ENCODE results near the gene SLC9A1. TPM values are rescaled to one million over a fixed set of nuclear protein-coding genes. Genes with fewer than 3 reads are reported as not detected.

SLC9A1 gene
- total and polyA plus RNA-seq, 5 donors, result 21.5 to 39.3 (median 34.1) TPM

- intact Hi-C loops (cut with DNase I), result loop anchor here in 3 of 4 donors (5.0 kb wide), 2 partner anchors 35 to 50 kb away; no protein-coding TSS in a partner anchor
- Histone ChIP-seq H3K27me3 (ENCODE audit: control insufficient read depth, insufficient read depth) (no peaks in the 10 kb centered on the region), H3K27ac (ENCODE audit: low read length) (peak overlapping the region; percentile 88), H3K9me3 (ENCODE audit: control insufficient read depth, low read length) (no peaks in the 10 kb centered on the region), H3K4me3 (ENCODE audit: low read length) (peak overlapping the region; percentile 32), H3K4me1 (ENCODE audit: control insufficient read depth, insufficient read depth, low read length) (peaks cover 19% of the 10 kb centered on the region)
- WGBS, result 35% methylated on average over 7 of the region's 7 CpGs
- ATAC-seq (peak; percentile 40 to 51), DNase-seq (peak in 2 of 3 donors; percentile 74)
Observed at GRCh38 chr1:27152004-27152828, 2.7 kb downstream of the SLC9A1 start.

- intact Hi-C loops (cut with DNase I), result loop anchor here in 3 of 4 donors (5.0 kb wide), 2 partner anchors 33 to 48 kb away; no protein-coding TSS in a partner anchor
- 80% methylated on average over 3 of the region's 3 CpGs for WGBS
- Histone ChIP-seq H3K4me1 (ENCODE audit: control insufficient read depth, insufficient read depth, low read length) (peaks cover 25% of the 10 kb centered on the region), H3K9me3 (ENCODE audit: control insufficient read depth, low read length) (no peaks in the 10 kb centered on the region), H3K27ac (ENCODE audit: low read length) (no peak overlapping the region), H3K4me3 (ENCODE audit: low read length) (no peak overlapping the region), H3K27me3 (ENCODE audit: control insufficient read depth, insufficient read depth) (no peaks in the 10 kb centered on the region)
- no peak for ATAC-seq
- no peak for DNase-seq
Observed at GRCh38 chr1:27150641-27151040, 4.3 kb downstream of the SLC9A1 start.

- intact Hi-C loops (cut with DNase I), result loop anchor here in 3 of 4 donors (5.0 kb wide), 2 partner anchors 33 to 48 kb away; no protein-coding TSS in a partner anchor
- H3K4me1 ChIP-seq (ENCODE audit: control insufficient read depth, insufficient read depth, low read length), result peaks cover 29% of the 10 kb centered on the region
- H3K4me3 ChIP-seq (ENCODE audit: low read length), result no peak overlapping the region
- 91% methylated on average over 3 of the region's 3 CpGs for WGBS
- H3K9me3 ChIP-seq (ENCODE audit: control insufficient read depth, low read length), result no peaks in the 10 kb centered on the region
- DNase-seq, result no peak
- no peaks in the 10 kb centered on the region for H3K27me3 ChIP-seq (ENCODE audit: control insufficient read depth, insufficient read depth)
- H3K27ac ChIP-seq (ENCODE audit: low read length), result peak overlapping the region; percentile 76
- no peak for ATAC-seq
Observed at GRCh38 chr1:27150183-27150582, 4.7 kb downstream of the SLC9A1 start.

GRCh38 chr1:27149762-27150113, 5.2 kb downstream of the SLC9A1 start:
- Histone ChIP-seq H3K27ac (ENCODE audit: low read length) (peak overlapping the region; percentile 76), H3K27me3 (ENCODE audit: control insufficient read depth, insufficient read depth) (no peaks in the 10 kb centered on the region), H3K4me3 (ENCODE audit: low read length) (no peak overlapping the region), H3K4me1 (ENCODE audit: control insufficient read depth, insufficient read depth, low read length) (peaks cover 30% of the 10 kb centered on the region), H3K9me3 (ENCODE audit: control insufficient read depth, low read length) (no peaks in the 10 kb centered on the region)
- 90% methylated on average over 4 of the region's 4 CpGs for WGBS
- DNase-seq (no peak), ATAC-seq (no peak)
- intact Hi-C loops (cut with DNase I), result loop anchor here in 3 of 4 donors (5.0 kb wide), 2 partner anchors 32 to 47 kb away; no protein-coding TSS in a partner anchor

- H3K27ac ChIP-seq (ENCODE audit: low read length), result peak overlapping the region; percentile 76
- intact Hi-C loops (cut with DNase I), result no loop called here
- no peak overlapping the region for H3K4me3 ChIP-seq (ENCODE audit: low read length)
- H3K4me1 ChIP-seq (ENCODE audit: control insufficient read depth, insufficient read depth, low read length), result peaks cover 30% of the 10 kb centered on the region
- DNase-seq (no peak), ATAC-seq (no peak)
- no peaks in the 10 kb centered on the region for H3K27me3 ChIP-seq (ENCODE audit: control insufficient read depth, insufficient read depth)
- H3K9me3 ChIP-seq (ENCODE audit: control insufficient read depth, low read length), result no peaks in the 10 kb centered on the region
- 41% methylated on average over 8 of the region's 8 CpGs for WGBS
Observed at GRCh38 chr1:27149084-27149761, 5.7 kb downstream of the SLC9A1 start.

- ATAC-seq (no peak), DNase-seq (no peak)
- Histone ChIP-seq H3K9me3 (ENCODE audit: control insufficient read depth, low read length) (no peaks in the 10 kb centered on the region), H3K4me1 (ENCODE audit: control insufficient read depth, insufficient read depth, low read length) (peaks cover 28% of the 10 kb centered on the region), H3K27me3 (ENCODE audit: control insufficient read depth, insufficient read depth) (no peaks in the 10 kb centered on the region), H3K27ac (ENCODE audit: low read length) (peak overlapping the region; percentile 55), H3K4me3 (ENCODE audit: low read length) (no peak overlapping the region)
- 61% methylated on average over 2 of the region's 2 CpGs for WGBS
- intact Hi-C loops (cut with DNase I), result no loop called here
Observed at GRCh38 chr1:27148591-27148990, 6.3 kb downstream of the SLC9A1 start.

- no peak overlapping the region for H3K4me3 ChIP-seq (ENCODE audit: low read length)
- WGBS, result 98% methylated on average over 1 of the region's 1 CpG
- no peaks in the 10 kb centered on the region for H3K27me3 ChIP-seq (ENCODE audit: control insufficient read depth, insufficient read depth)
- H3K9me3 ChIP-seq (ENCODE audit: control insufficient read depth, low read length), result no peaks in the 10 kb centered on the region
- intact Hi-C loops (cut with DNase I), result no loop called here
- ATAC-seq, result no peak
- H3K4me1 ChIP-seq (ENCODE audit: control insufficient read depth, insufficient read depth, low read length), result peaks cover 34% of the 10 kb centered on the region
- no peak for DNase-seq
- H3K27ac ChIP-seq (ENCODE audit: low read length), result peak overlapping the region; percentile 14
Observed at GRCh38 chr1:27147842-27148518, 6.9 kb downstream of the SLC9A1 start.

GRCh38 chr1:27145934-27146354, 9.0 kb downstream of the SLC9A1 start:
- no peak for DNase-seq
- Histone ChIP-seq H3K27me3 (ENCODE audit: control insufficient read depth, insufficient read depth) (no peaks in the 10 kb centered on the region), H3K27ac (ENCODE audit: low read length) (peak overlapping the region; percentile 91), H3K9me3 (ENCODE audit: control insufficient read depth, low read length) (no peaks in the 10 kb centered on the region), H3K4me3 (ENCODE audit: low read length) (no peak overlapping the region), H3K4me1 (ENCODE audit: control insufficient read depth, insufficient read depth, low read length) (peaks cover 34% of the 10 kb centered on the region)
- ATAC-seq, result peak in 1 of 2 donors; percentile 65
- 67% methylated on average over 7 of the region's 7 CpGs for WGBS
- intact Hi-C loops (cut with DNase I), result no loop called here

- Histone ChIP-seq H3K27me3 (ENCODE audit: control insufficient read depth, insufficient read depth) (no peaks in the 10 kb centered on the region), H3K4me3 (ENCODE audit: low read length) (no peak overlapping the region), H3K27ac (ENCODE audit: low read length) (peak overlapping the region; percentile 91), H3K9me3 (ENCODE audit: control insufficient read depth, low read length) (no peaks in the 10 kb centered on the region), H3K4me1 (ENCODE audit: control insufficient read depth, insufficient read depth, low read length) (peaks cover 38% of the 10 kb centered on the region)
- peak; percentile 50 to 62 for ATAC-seq
- intact Hi-C loops (cut with DNase I), result no loop called here
- 70% methylated on average over 5 of the region's 5 CpGs for whole genome bisulfite sequencing
- peak in 1 of 3 donors; percentile 70 for DNase-seq
Observed at GRCh38 chr1:27144920-27145661, 9.8 kb downstream of the SLC9A1 start.

- ATAC-seq (no peak), DNase-seq (no peak)
- 80% methylated on average over 9 of the region's 9 CpGs for WGBS
- Histone ChIP-seq H3K27ac (ENCODE audit: low read length) (peak overlapping the region; percentile 7), H3K4me3 (ENCODE audit: low read length) (no peak overlapping the region), H3K27me3 (ENCODE audit: control insufficient read depth, insufficient read depth) (no peaks in the 10 kb centered on the region), H3K9me3 (ENCODE audit: control insufficient read depth, low read length) (no peaks in the 10 kb centered on the region), H3K4me1 (ENCODE audit: control insufficient read depth, insufficient read depth, low read length) (peaks cover 38% of the 10 kb centered on the region)
- intact Hi-C loops (cut with DNase I), result no loop called here
Observed at GRCh38 chr1:27144049-27144748, 10.7 kb downstream of the SLC9A1 start.
